Transverse colon (tissue), 4 donors: ENCODE results near the gene CAMK2D.

Experiments used
- EP300 ChIP-seq: sonication (generic); formaldehyde crosslinking; IDR thresholded peaks from one replicate; pipeline ENCODE4 v1.6.1; 2017; ENCODE audit warnings: antibody characterized with exemption, low read depth
- POLR2A ChIP-seq: fragments of 450-650 bp; IDR thresholded peaks from one replicate; pipeline ENCODE4 v1.6.1; 2016; ENCODE audit warnings: antibody characterized with exemption, mild to moderate bottlenecking, moderate library complexity
- POLR2AphosphoS5 ChIP-seq, 3 donors: sonication (generic); formaldehyde crosslinking; IDR thresholded peaks; one replicate each; pipeline ENCODE4 v1.6.1; 2016; ENCODE audit warnings: antibody characterized with exemption in 3 of 3
- TF ChIP-seq, protein P1 (sequence below), 5 experiments: fragments of 200-600 bp in 3 of 5; fragments of 450-650 bp in 2 of 5; sonication (generic) in 3 of 5; IDR thresholded peaks; 1 replicate in 2 of 5; 2 replicates in 3 of 5; pipeline ENCODE4 v1.5.1; 2016 to 2017; ENCODE audit warnings: antibody characterized with exemption in 5 of 5, inconsistent platforms in 3 of 5, mild to moderate bottlenecking in 2 of 5, moderate library complexity in 1 of 5

DNA sequence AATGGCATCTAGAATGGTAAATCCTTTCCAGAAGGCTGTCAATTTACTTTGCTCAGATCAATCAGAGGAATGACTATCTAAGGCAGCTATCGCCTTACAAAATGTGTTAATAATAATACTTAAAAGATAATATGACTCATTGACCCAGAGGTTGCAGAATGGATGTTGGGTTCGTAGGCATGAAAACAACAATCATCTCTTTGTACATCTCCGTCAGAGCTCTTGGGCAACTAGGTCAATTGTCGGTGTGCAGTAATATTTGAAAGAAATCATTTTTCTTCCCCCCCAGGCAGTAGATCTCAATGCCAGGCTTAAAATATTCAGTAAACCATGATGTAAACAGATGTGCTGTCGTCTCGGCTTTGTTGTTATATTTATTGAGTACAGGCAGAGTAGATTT lies 165.1 kb downstream of the CAMK2D start:
- TF ChIP-seq, protein P1, sequence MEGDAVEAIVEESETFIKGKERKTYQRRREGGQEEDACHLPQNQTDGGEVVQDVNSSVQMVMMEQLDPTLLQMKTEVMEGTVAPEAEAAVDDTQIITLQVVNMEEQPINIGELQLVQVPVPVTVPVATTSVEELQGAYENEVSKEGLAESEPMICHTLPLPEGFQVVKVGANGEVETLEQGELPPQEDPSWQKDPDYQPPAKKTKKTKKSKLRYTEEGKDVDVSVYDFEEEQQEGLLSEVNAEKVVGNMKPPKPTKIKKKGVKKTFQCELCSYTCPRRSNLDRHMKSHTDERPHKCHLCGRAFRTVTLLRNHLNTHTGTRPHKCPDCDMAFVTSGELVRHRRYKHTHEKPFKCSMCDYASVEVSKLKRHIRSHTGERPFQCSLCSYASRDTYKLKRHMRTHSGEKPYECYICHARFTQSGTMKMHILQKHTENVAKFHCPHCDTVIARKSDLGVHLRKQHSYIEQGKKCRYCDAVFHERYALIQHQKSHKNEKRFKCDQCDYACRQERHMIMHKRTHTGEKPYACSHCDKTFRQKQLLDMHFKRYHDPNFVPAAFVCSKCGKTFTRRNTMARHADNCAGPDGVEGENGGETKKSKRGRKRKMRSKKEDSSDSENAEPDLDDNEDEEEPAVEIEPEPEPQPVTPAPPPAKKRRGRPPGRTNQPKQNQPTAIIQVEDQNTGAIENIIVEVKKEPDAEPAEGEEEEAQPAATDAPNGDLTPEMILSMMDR (IDR thresholded peaks at IDR 0.05): no peak
- no peak for TF ChIP-seq POLR2A
- TF ChIP-seq EP300: no peak
- TF ChIP-seq POLR2AphosphoS5 (IDR thresholded peaks at IDR 0.05): no peak
